Ureter (tissue), 1 donor: ENCODE results near the gene SRRM3. TPM values are rescaled to one million over a fixed set of nuclear protein-coding genes. Genes with fewer than 3 reads are reported as not detected.
"Not testable (repeated sequence)": the region's sequence is repeated elsewhere in the genome, so short reads cannot be mapped to it uniquely, and the experiment has no call there.

Source experiments
- DNase-seq: peaks from one replicate; pipeline ENCODE4 v3.0.0-alpha.2; 2020; ENCODE audit warnings: low spot score
- total RNA-seq: library from RNA; stranded (reverse); gene quantifications from one replicate; pipeline ENCODE4 v1.2.4, GENCODE V29; 2023
- donor health status: DM: yes; HTN: yes; CAD: no.

Gene SRRM3
- total RNA-seq, 1 donor from 2014 or later = 2.3 TPM

- DNase-seq = no peak
Measured at GRCh38 chr7:76265299-76265698, 63.6 kb downstream of the SRRM3 start.

- DNase-seq = no peak
Measured at GRCh38 chr7:76267107-76267893, 65.6 kb downstream of the SRRM3 start.

- DNase-seq = no peak
Measured at GRCh38 chr7:76267894-76268183, 66.1 kb downstream of the SRRM3 start.

GRCh38 chr7:76268376-76268775 lies 66.7 kb downstream of the SRRM3 start:
- no peak for DNase-seq

- no peak for DNase-seq
Measured at GRCh38 chr7:76269895-76270294, 68.2 kb downstream of the SRRM3 start.

- not testable (repeated sequence) for DNase-seq
Measured at GRCh38 chr7:76271384-76271783, 69.7 kb downstream of the SRRM3 start.

GRCh38 chr7:76272142-76272541 lies 70.4 kb downstream of the SRRM3 start:
- DNase-seq = no peak

GRCh38 chr7:76272851-76273497 lies 71.3 kb downstream of the SRRM3 start:
- DNase-seq = no peak

GRCh38 chr7:76273503-76273902 lies 71.8 kb downstream of the SRRM3 start:
- DNase-seq = no peak

GRCh38 chr7:76278540-76278939 lies 76.8 kb downstream of the SRRM3 start:
- no peak for DNase-seq

GRCh38 chr7:76280408-76280807 lies 78.7 kb downstream of the SRRM3 start:
- DNase-seq = no peak

- no peak for DNase-seq
Measured at GRCh38 chr7:76281006-76281705, 79.5 kb downstream of the SRRM3 start.

GRCh38 chr7:76281706-76282343 lies 80.1 kb downstream of the SRRM3 start:
- DNase-seq = no peak

GRCh38 chr7:76282344-76283253 lies 80.9 kb downstream of the SRRM3 start:
- no peak for DNase-seq

GRCh38 chr7:76283254-76284159 lies 81.8 kb downstream of the SRRM3 start:
- no peak for DNase-seq

- DNase-seq = no peak
Measured at GRCh38 chr7:76285604-76286374, 84.1 kb downstream of the SRRM3 start.

GRCh38 chr7:76286842-76287403 lies 85.2 kb downstream of the SRRM3 start:
- DNase-seq = no peak

GRCh38 chr7:76290847-76291350 lies 89.2 kb downstream of the SRRM3 start:
- not testable (repeated sequence) for DNase-seq
